GM23248 (cell line): ENCODE measurements around the gene ELAVL1.

Experiments
- EZH2 ChIP-seq: fragments of 200-600 bp; sonication (generic); IDR thresholded peaks from 2 replicates; pipeline ENCODE4 v1.6.1; 2018; ENCODE audit warnings: antibody characterized with exemption, mild to moderate bottlenecking; ENCODE audit not compliant: insufficient read depth, poor library complexity, severe bottlenecking
- EZH2phosphoT487 ChIP-seq: fragments of 200-600 bp; sonication (generic); IDR thresholded peaks from 2 replicates; pipeline ENCODE4 v1.6.1; 2018; ENCODE audit warnings: antibody characterized with exemption, moderate library complexity, mild to moderate bottlenecking, low read depth; ENCODE audit not compliant: insufficient read depth

- TF ChIP-seq EZH2 (no peak), EZH2phosphoT487 (no peak)
Measured at GRCh38 chr19:7979011-7979410, 26.4 kb downstream of the ELAVL1 start.
